ENCODE results near the gene CLVS2.

GRCh38 chr6:123000244-123000770, 4.3 kb downstream of the CLVS2 start:
- no peak for TF ChIP-seq CTCF (conservative IDR thresholded peaks at IDR 0.05 in 1 of 2, IDR thresholded peaks at IDR 0.05 in 1 of 2; ENCODE audit: low read depth in 1 of 2, low read length in 2 of 2)
- no peak for TF ChIP-seq EZH2 (IDR thresholded peaks at IDR 0.05; ENCODE audit: low read length, missing control alignments)
